Esophagus squamous epithelium (tissue), 5 donors: Measurements from ENCODE around the gene VSX1. TPM values are rescaled to one million over a fixed set of nuclear protein-coding genes. Genes with fewer than 3 reads are reported as not detected.

Experiments
- DNase-seq: peaks from one replicate; lab custom pipeline; 2025; lab: John Stamatoyannopoulos, UW
- H3K27ac ChIP-seq, 4 donors: fragments of 200-600 bp; sonication (generic); one replicate each; pipeline ENCODE4 v1.5.1; 2016 to 2019; ENCODE audit warnings: mild to moderate bottlenecking in 1 of 4
- H3K27me3 ChIP-seq, 4 donors: fragments of 200-600 bp; sonication (generic); 1 replicate in 3 of 4; 2 replicates in 1 of 4; pipeline versions ENCODE4 v1.5.1 to v1.6.0; 2017 to 2021; ENCODE audit warnings: antibody characterized with exemption in 1 of 4
- H3K36me3 ChIP-seq, 3 donors: fragments of 200-600 bp; sonication (generic); one replicate each; pipeline ENCODE4 v1.5.1; 2016 to 2019
- H3K4me1 ChIP-seq, 3 donors: fragments of 200-600 bp; sonication (generic); one replicate each; pipeline ENCODE4 v1.5.1; 2017 to 2019
- H3K4me3 ChIP-seq, 4 donors: fragments of 200-600 bp; sonication (generic); 1 replicate in 3 of 4; 2 replicates in 1 of 4; pipeline ENCODE4 v1.5.1; 2016 to 2019; ENCODE audit warnings: mild to moderate bottlenecking in 2 of 4, moderate library complexity in 1 of 4
- H3K9me3 ChIP-seq, 3 donors: fragments of 200-600 bp; sonication (generic); one replicate each; pipeline ENCODE4 v1.5.1; 2016 to 2019
- CTCF ChIP-seq, 6 experiments: fragments of 450-650 bp in 4 of 6; fragments of 200-600 bp in 2 of 6; sonication (generic) in 2 of 6; IDR thresholded peaks; one replicate each; pipeline ENCODE4 v1.5.1; 2016 to 2019; ENCODE audit warnings: antibody characterized with exemption in 6 of 6, mild to moderate bottlenecking in 4 of 6, moderate library complexity in 4 of 6
- POLR2A ChIP-seq, 4 donors: fragments of 450-650 bp; IDR thresholded peaks; one replicate each; pipeline ENCODE4 v1.6.1; 2017; ENCODE audit warnings: antibody characterized with exemption in 4 of 4, mild to moderate bottlenecking in 4 of 4, moderate library complexity in 3 of 4
- WGBS, 2 donors: methylation state at CpG; one replicate each; pipeline ENCODE4 v1.1.5; 2018; 5-methylcytosine and 5-hydroxymethylcytosine counted together
- intact Hi-C: fragments of 100-400 bp; cut with DNase I; formaldehyde crosslinking; loops from one replicate; pipeline ENCODE4 v1.15.0; 2022
- total RNA-seq, 4 donors: library from RNA; depleted of rRNA; stranded (reverse); fragments of >200 nt; gene quantifications; one replicate each; pipeline ENCODE4 v1.1.0, GENCODE V29; 2016
- donor health status: DM: yes; HTN: yes; CAD: no.

The VSX1 gene
- total RNA-seq, 4 donors from 2014 or later: not detected

GRCh38 chr20:25067102-25067987, 14.6 kb downstream of the VSX1 start:
- 91 to 93% methylated on average over 18 of the region's 18 CpGs for WGBS, 2 donors
- DNase-seq: no peak
- H3K4me1 ChIP-seq: peaks cover 0 to 16% (median 0%) of the 10 kb centered on the region in 3 donors
- intact Hi-C loops: no loop called here
- H3K27me3 ChIP-seq: peaks cover 0 to 56% (median 0%) of the 10 kb centered on the region in 4 donors
- no peak overlapping the region for H3K27ac ChIP-seq
- H3K36me3 ChIP-seq: no peaks in the 10 kb centered on the region
- H3K4me3 ChIP-seq: no peak overlapping the region
- H3K9me3 ChIP-seq: no peaks in the 10 kb centered on the region
- no peak for TF ChIP-seq CTCF (IDR thresholded peaks at IDR 0.05)
- no peak for TF ChIP-seq POLR2A (IDR thresholded peaks at IDR 0.05)

- 16 to 19% methylated on average over 6 of the region's 6 CpGs for WGBS, 2 donors
- H3K4me3 ChIP-seq: no peak overlapping the region
- TF ChIP-seq CTCF (IDR thresholded peaks at IDR 0.05): no peak
- no peak for TF ChIP-seq POLR2A (IDR thresholded peaks at IDR 0.05)
- H3K27ac ChIP-seq: no peak overlapping the region
- no peak for DNase-seq
- peaks cover 0 to 16% (median 0%) of the 10 kb centered on the region in 3 donors for H3K4me1 ChIP-seq
- no peaks in the 10 kb centered on the region for H3K9me3 ChIP-seq
- H3K36me3 ChIP-seq: no peaks in the 10 kb centered on the region
- intact Hi-C loops: no loop called here
- peaks cover 0 to 46% (median 0%) of the 10 kb centered on the region in 4 donors for H3K27me3 ChIP-seq
Observed at GRCh38 chr20:25066386-25066785, 15.6 kb downstream of the VSX1 start.

GRCh38 chr20:25065625-25066338, 16.2 kb downstream of the VSX1 start:
- Histone ChIP-seq H3K9me3 (no peaks in the 10 kb centered on the region), H3K27ac (no peak overlapping the region), H3K36me3 (no peaks in the 10 kb centered on the region), H3K27me3 (peaks cover 0 to 40% (median 0%) of the 10 kb centered on the region in 4 donors), H3K4me3 (no peak overlapping the region), H3K4me1 (peaks cover 0 to 16% (median 0%) of the 10 kb centered on the region in 3 donors)
- WGBS, 2 donors: 14 to 21% methylated on average over 8 to 9 of the region's 9 CpGs
- no peak for DNase-seq
- intact Hi-C loops: loop anchor here (2.0 kb wide), 1 partner anchor 71 kb away; no protein-coding TSS in a partner anchor
- TF ChIP-seq CTCF (IDR thresholded peaks at IDR 0.05) (peak; percentile 76 to 88 (median 84)), POLR2A (IDR thresholded peaks at IDR 0.05) (no peak)

GRCh38 chr20:25065072-25065624, 16.8 kb downstream of the VSX1 start:
- WGBS, 2 donors: 69 to 85% methylated on average over 4 to 6 of the region's 9 CpGs
- Histone ChIP-seq H3K27ac (no peak overlapping the region), H3K36me3 (no peaks in the 10 kb centered on the region), H3K4me3 (no peak overlapping the region), H3K27me3 (peaks cover 0 to 34% (median 0%) of the 10 kb centered on the region in 4 donors), H3K9me3 (no peaks in the 10 kb centered on the region), H3K4me1 (peaks cover 0 to 16% (median 0%) of the 10 kb centered on the region in 3 donors)
- TF ChIP-seq CTCF (IDR thresholded peaks at IDR 0.05): no peak
- no peak for TF ChIP-seq POLR2A (IDR thresholded peaks at IDR 0.05)
- intact Hi-C loops: loop anchor here (2.0 kb wide), 1 partner anchor 70 kb away; no protein-coding TSS in a partner anchor
- DNase-seq: no peak
